Measurements from ENCODE around the gene MFN2. TPM values are rescaled to one million over a fixed set of nuclear protein-coding genes. Genes with fewer than 3 reads are reported as not detected.
A peak's percentile ranks its signal among the peaks of the same experiment; 100 is the strongest.
"Not testable (repeated sequence)": the region's sequence is repeated elsewhere in the genome, so short reads cannot be mapped to it uniquely, and the experiment has no call there.

MFN2 gene
- total and polyA plus RNA-seq, 2 experiments from 2014 or later, result 48.0 to 57.9 TPM

DNA sequence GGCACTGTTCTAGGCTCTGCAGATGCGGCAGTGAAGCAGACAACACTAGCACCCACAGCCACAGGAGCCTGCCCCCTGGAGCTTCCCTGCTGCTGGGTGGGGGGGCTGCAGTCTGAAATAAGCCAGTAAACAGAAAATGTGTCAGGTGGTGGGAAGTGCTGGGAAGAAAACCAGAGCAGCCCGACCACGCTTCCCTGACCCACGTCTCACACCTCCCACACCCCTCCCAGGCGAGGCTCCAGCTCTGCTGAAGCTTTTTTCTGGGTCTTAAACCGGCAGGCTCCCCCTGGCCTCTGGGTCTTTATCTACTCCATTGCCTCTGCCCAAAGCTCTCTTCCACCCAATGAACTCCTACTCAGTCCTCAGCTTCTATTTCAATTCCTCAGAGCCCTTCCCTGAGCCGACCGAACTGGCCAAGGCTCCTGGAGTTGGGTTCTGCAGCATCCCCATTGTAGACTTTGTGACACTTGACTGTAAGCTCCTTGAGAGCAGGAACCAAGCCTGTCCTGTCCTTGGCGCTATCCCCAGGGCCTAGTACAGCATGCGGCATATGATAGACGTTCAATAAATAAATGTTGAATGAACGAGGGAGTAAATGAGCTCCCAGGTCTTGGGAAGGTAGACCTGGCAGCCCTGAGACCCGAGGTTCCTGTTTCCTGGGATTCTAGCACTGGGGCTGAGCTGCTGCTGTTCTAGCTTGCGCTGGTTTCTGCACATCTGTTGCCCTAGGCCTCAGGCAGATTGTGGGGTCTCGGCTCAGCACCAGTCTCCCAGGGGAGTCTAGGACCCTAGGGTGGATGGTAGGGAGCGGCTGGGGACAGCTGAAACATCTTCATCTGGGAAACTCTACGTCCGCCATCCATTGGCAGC, 57.5 kb downstream of the MFN2 start:
- H3K9me2 ChIP-seq (ENCODE audit: insufficient read depth), result no peaks in the 10 kb centered on the region
- no peak overlapping the region for H3K27ac ChIP-seq
- in situ Hi-C loops (cut with MboI), result no loop called here
- no peak overlapping the region for H3K4me2 ChIP-seq (ENCODE audit: unreplicated experiment)
- no peak overlapping the region for H3K9ac ChIP-seq
- H3K79me2 ChIP-seq (ENCODE audit: insufficient read depth), result no peaks in the 10 kb centered on the region
- H3K4me1 ChIP-seq (ENCODE audit: insufficient read depth), result peaks cover 4% of the 10 kb centered on the region; the same call in 1 of the 2 replicates
- no peak overlapping the region for H3K4me3 ChIP-seq
- 70 to 74% methylated on average over 18 of the region's 18 CpGs for WGBS, 2 experiments (ENCODE audit: low coverage in 1 of 2, low lambda C conversion rate in 2 of 2, missing lambda C conversion rate in 2 of 2)
- H3K9me3 ChIP-seq (ENCODE audit: low read depth), result no peaks in the 10 kb centered on the region
- H4K20me1 ChIP-seq (ENCODE audit: insufficient read depth), result no peaks in the 10 kb centered on the region
- no peak overlapping the region for H2AFZ ChIP-seq
- no peaks in the 10 kb centered on the region; the same call in 1 of the 2 replicates for H3K27me3 ChIP-seq (replicated peaks; ENCODE audit: insufficient read depth)
- no peak for TF ChIP-seq EZH2phosphoT487 (IDR thresholded peaks at IDR 0.05; ENCODE audit: insufficient read depth, low read depth)
- no peak for TF ChIP-seq EZH2 (IDR thresholded peaks at IDR 0.05; ENCODE audit: insufficient read depth, poor library complexity, severe bottlenecking)
- no peaks in the 10 kb centered on the region for H3K36me3 ChIP-seq (ENCODE audit: low read depth)
- no peak for DNase-seq
- peaks cover 12% of the 10 kb centered on the region; the same call in 1 of the 2 replicates for H3F3A ChIP-seq (ENCODE audit: insufficient read depth)

- 64 to 67% methylated on average over 17 of the region's 17 CpGs for WGBS, 2 experiments (ENCODE audit: low coverage in 1 of 2, low lambda C conversion rate in 2 of 2, missing lambda C conversion rate in 2 of 2)
- Histone ChIP-seq H3K4me1 (ENCODE audit: insufficient read depth) (peaks cover 4% of the 10 kb centered on the region; the same call in 1 of the 2 replicates), H3K9me2 (ENCODE audit: insufficient read depth) (no peaks in the 10 kb centered on the region), H3K36me3 (ENCODE audit: low read depth) (no peaks in the 10 kb centered on the region), H4K20me1 (ENCODE audit: insufficient read depth) (no peaks in the 10 kb centered on the region), H3K4me2 (ENCODE audit: unreplicated experiment) (no peak overlapping the region), H3K4me3 (no peak overlapping the region), H3K27ac (no peak overlapping the region), H3K27me3 (replicated peaks; ENCODE audit: insufficient read depth) (no peaks in the 10 kb centered on the region; the same call in 1 of the 2 replicates), H3K9me3 (ENCODE audit: low read depth) (no peaks in the 10 kb centered on the region), H3K9ac (no peak overlapping the region), H2AFZ (no peak overlapping the region), H3K79me2 (ENCODE audit: insufficient read depth) (no peaks in the 10 kb centered on the region), H3F3A (ENCODE audit: insufficient read depth) (peaks cover 12% of the 10 kb centered on the region; the same call in 1 of the 2 replicates)
- in situ Hi-C loops (cut with MboI), result no loop called here
- no peak for TF ChIP-seq EZH2phosphoT487 (IDR thresholded peaks at IDR 0.05; ENCODE audit: insufficient read depth, low read depth)
- no peak for TF ChIP-seq EZH2 (IDR thresholded peaks at IDR 0.05; ENCODE audit: insufficient read depth, poor library complexity, severe bottlenecking)
- DNase-seq, result no peak
Observed at GRCh38 chr1:12038356-12039163, 58.3 kb downstream of the MFN2 start.

- H3K9me2 ChIP-seq (ENCODE audit: insufficient read depth), result no peaks in the 10 kb centered on the region
- no peaks in the 10 kb centered on the region for H3K36me3 ChIP-seq (ENCODE audit: low read depth)
- H4K20me1 ChIP-seq (ENCODE audit: insufficient read depth), result no peaks in the 10 kb centered on the region
- no peak overlapping the region for H2AFZ ChIP-seq
- H3K27ac ChIP-seq, result no peak overlapping the region
- TF ChIP-seq EZH2phosphoT487 (IDR thresholded peaks at IDR 0.05; ENCODE audit: insufficient read depth, low read depth) (no peak), EZH2 (IDR thresholded peaks at IDR 0.05; ENCODE audit: insufficient read depth, poor library complexity, severe bottlenecking) (no peak)
- H3F3A ChIP-seq (ENCODE audit: insufficient read depth), result peaks cover 12% of the 10 kb centered on the region; the same call in 1 of the 2 replicates
- no peak overlapping the region for H3K4me2 ChIP-seq (ENCODE audit: unreplicated experiment)
- in situ Hi-C loops (cut with MboI), result no loop called here
- H3K79me2 ChIP-seq (ENCODE audit: insufficient read depth), result no peaks in the 10 kb centered on the region
- no peak overlapping the region for H3K4me3 ChIP-seq
- no peaks in the 10 kb centered on the region; the same call in 1 of the 2 replicates for H3K27me3 ChIP-seq (replicated peaks; ENCODE audit: insufficient read depth)
- H3K4me1 ChIP-seq (ENCODE audit: insufficient read depth), result peaks cover 6% of the 10 kb centered on the region; the same call in 1 of the 2 replicates
- no peak for DNase-seq
- H3K9me3 ChIP-seq (ENCODE audit: low read depth), result no peaks in the 10 kb centered on the region
- H3K9ac ChIP-seq, result no peak overlapping the region
- WGBS, 2 experiments (ENCODE audit: low coverage in 1 of 2, low lambda C conversion rate in 2 of 2, missing lambda C conversion rate in 2 of 2), result 71 to 91% methylated on average over 2 of the region's 2 CpGs
Observed at GRCh38 chr1:12039164-12039525, 58.9 kb downstream of the MFN2 start.

- H3K27ac ChIP-seq; H2AFZ ChIP-seq; H3K27me3 ChIP-seq (replicated peaks; ENCODE audit: insufficient read depth); H3K9me3 ChIP-seq (ENCODE audit: low read depth); H3K9me2 ChIP-seq (ENCODE audit: insufficient read depth); H3K36me3 ChIP-seq (ENCODE audit: low read depth); in situ Hi-C loops (cut with MboI); H4K20me1 ChIP-seq (ENCODE audit: insufficient read depth); H3K4me3 ChIP-seq; H3K9ac ChIP-seq; H3K79me2 ChIP-seq (ENCODE audit: insufficient read depth); DNase-seq: not testable (repeated sequence)
- Histone ChIP-seq H3K4me1 (ENCODE audit: insufficient read depth) (peaks cover 13% of the 10 kb centered on the region; the same call in 1 of the 2 replicates), H3F3A (ENCODE audit: insufficient read depth) (peaks cover 12% of the 10 kb centered on the region; the same call in 1 of the 2 replicates), H3K4me2 (ENCODE audit: unreplicated experiment) (peak overlapping the region; percentile 37)
- WGBS, 2 experiments (ENCODE audit: low coverage in 1 of 2, low lambda C conversion rate in 2 of 2, missing lambda C conversion rate in 2 of 2), result 86% methylated on average over 13 of the region's 13 CpGs
Observed at GRCh38 chr1:12039824-12040456, 59.7 kb downstream of the MFN2 start.

Data from GM23248 (cell line).